Measurements from ENCODE around the gene SLC16A5.

SLC16A5 gene

DNA sequence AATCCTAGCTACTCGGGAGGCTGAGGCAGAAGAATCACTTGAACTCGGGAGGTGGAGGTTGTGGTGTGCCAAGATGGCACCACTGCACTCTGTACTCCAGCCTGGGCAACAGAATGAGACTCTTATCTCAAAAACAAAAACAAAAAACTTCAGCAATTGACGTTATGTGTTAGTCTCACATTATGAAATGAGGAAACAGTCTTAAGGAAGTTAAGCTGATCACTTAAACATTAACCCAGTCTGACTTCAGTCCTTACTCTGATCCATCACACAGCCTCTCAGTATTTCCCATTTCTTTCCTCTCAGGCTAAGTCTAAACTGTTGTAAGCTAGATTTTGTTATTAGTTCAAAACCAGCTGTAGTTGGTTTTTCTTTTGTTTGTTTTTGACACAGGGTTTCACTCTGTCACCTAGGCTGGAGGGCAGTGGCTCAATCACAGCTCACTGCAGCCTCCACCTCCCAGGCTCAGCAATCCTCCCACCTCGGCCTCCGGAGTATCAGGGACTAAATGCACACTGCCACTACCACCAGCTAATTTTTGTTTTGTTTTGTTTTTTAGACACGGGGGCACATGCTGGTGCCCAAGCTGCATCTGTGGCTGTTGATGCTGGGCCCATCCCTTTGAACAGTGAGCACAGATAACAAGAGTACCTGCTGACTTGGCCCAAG is 60.3 kb downstream of the SLC16A5 start:
- DNase-seq (ENCODE audit: low read depth) = no peak

DNA sequence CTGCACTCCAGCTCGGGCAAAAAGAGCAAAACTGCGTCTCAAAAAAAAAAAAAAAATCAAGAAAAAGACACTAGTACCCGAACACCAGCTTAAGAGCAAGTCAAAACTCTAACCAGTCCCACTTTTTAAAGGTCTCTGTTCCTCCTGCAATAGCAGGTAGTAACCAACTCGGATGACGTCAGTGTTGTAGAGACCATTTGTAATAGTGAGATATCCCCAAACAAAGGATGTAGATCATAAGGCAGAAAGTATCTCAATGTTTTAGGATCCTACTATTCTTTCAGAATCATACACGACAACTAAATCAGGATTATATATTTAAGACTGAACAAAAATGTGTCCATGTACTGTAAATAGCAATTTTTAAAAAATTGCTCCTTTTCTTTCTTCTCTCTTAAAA is 64.2 kb downstream of the SLC16A5 start:
- no peak overlapping the region for H3K4me3 ChIP-seq (ENCODE audit: low read depth, low read length)
- no peak for DNase-seq (ENCODE audit: low read depth)

More for the DNA sequence above, 60.3 kb downstream of the SLC16A5 start:
- no peak overlapping the region for H3K4me3 ChIP-seq (ENCODE audit: low read depth, low read length)

DNA sequence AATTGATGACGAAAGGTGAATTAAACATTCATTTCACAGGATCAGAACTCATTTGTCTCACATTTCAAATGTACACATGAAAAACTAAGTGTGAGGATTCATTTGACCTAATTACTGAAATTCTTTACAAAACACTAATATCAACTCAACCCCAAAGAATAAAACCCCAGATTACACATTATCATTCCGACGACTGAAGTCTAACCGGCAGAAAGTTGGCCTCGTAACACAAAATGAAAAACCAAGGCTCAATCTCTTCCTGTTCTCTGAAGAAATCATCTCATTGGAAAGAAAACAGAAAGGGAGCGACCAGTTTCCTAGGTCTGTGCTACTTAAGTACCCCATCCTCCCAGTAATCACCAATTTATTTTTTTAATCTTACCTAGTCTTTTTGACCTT is 64.8 kb downstream of the SLC16A5 start:
- peak overlapping the region; percentile 98 for H3K4me3 ChIP-seq (ENCODE audit: low read depth, low read length)
- no peak for DNase-seq (ENCODE audit: low read depth)

DNA sequence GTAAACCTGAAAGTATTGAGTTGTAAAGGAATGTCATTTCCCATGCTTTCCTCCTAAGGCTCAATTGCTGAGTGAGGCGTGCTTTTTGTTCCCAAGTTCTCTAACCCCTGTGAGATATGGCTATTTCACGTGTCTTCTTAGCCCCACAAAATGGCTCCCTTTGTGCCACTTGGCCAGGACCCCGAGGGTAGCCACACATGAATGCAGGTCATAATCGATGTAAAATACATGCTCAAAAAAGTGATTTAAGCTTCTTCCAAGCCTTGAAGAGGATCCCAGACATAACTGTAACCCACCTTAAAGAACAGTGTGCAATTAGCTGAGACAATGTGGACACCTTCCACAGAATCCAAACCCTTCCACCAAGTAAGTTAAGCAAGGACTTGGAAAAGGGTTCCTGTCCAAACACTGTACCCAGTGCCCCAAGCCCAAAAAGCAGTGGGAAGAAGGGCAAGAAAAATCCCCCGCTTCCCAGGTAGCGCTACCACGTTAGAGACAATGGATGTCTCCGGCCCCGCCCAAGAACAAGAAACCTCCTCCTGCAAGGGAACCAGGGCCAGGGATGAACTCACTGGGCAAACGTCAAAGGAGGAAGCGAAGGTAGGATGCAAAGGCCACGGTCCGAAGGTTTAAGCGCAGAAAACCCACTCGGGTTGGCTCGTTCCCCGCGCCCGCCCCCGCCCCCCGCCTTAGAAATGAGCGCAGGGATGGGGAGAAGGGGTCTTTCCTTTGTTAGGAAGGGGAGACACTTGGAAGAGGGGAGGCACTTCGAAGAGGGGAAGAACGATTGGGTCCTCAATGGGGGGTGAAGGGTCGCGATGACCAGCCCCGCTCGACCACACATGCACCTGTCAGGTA is 65.4 kb downstream of the SLC16A5 start:
- no peak for DNase-seq (ENCODE audit: low read depth)
- peak overlapping the region; percentile 98 for H3K4me3 ChIP-seq (ENCODE audit: low read depth, low read length)

- DNase-seq (ENCODE audit: low read depth) = no peak
- peak overlapping the region; percentile 98 for H3K4me3 ChIP-seq (ENCODE audit: low read depth, low read length)
Measured at GRCh38 chr17:75153780-75154194, 66.0 kb downstream of the SLC16A5 start.

GRCh38 chr17:75154195-75155106 is 66.7 kb downstream of the SLC16A5 start, which contains the start of gene JPT1:
Gene JPT1 (minus strand): TSS chr17:75154512. CDS start chr17:75154397, 115 bp downstream.
- H3K4me3 ChIP-seq (ENCODE audit: low read depth, low read length) = peak within 1 kb of the TSS; percentile 98
- DNase-seq (ENCODE audit: low read depth) = peak; percentile 95

DNA sequence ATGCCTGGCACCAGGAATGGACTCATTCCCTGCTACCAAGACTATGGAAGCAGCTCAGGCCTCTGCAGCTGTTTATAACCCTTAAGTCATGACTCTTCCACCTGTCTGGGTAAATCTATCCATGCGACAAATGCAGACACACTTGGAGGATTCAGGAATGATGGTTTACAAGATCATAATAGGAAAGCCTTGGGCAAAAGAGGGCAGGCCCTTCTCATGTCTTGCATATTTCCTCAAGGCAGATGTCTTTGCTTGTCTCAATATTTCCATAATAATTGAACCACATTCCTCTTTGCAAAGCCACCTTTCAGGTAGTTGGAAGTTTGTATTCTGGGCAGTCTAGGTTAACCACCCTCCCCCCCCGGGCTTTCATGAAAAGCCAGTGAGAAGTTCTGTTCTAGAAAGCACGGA is 67.4 kb downstream of the SLC16A5 start:
- no peak overlapping the region for H3K4me3 ChIP-seq (ENCODE audit: low read depth, low read length)

More for the DNA sequence above, 67.4 kb downstream of the SLC16A5 start:
- DNase-seq (ENCODE audit: low read depth) = peak; percentile 30

Data from skeletal muscle cell (primary cell).